Fibroblast of peridontal ligament (primary cell): Measurements from ENCODE around the gene MX2.

ENCODE experiments used
- DNase-seq: peaks from one replicate; pipeline ENCODE4 v3.0.0-alpha.2; 2010; ENCODE audit errors: extremely low read depth

The MX2 gene

GRCh38 chr21:41433566-41433965 lies 71.7 kb downstream of the MX2 start:
- DNase-seq: no peak

- no peak for DNase-seq
These were observed 73.9 kb downstream of the MX2 start for GRCh38 chr21:41435706-41436105.

GRCh38 chr21:41437729-41438128 lies 75.9 kb downstream of the MX2 start:
- no peak for DNase-seq

GRCh38 chr21:41438425-41439113 lies 76.7 kb downstream of the MX2 start:
- DNase-seq: no peak

GRCh38 chr21:41439248-41439647 lies 77.4 kb downstream of the MX2 start:
- no peak for DNase-seq

- DNase-seq: no peak
These were observed 79.7 kb downstream of the MX2 start for GRCh38 chr21:41441546-41441945.

GRCh38 chr21:41442481-41443186 lies 80.8 kb downstream of the MX2 start:
- no peak for DNase-seq

- DNase-seq: no peak
These were observed 81.7 kb downstream of the MX2 start for GRCh38 chr21:41443562-41443961.

- no peak for DNase-seq
These were observed 83.1 kb downstream of the MX2 start for GRCh38 chr21:41444703-41445464.

GRCh38 chr21:41445465-41445862 lies 83.6 kb downstream of the MX2 start:
- DNase-seq: no peak

GRCh38 chr21:41446586-41446985 lies 84.8 kb downstream of the MX2 start:
- no peak for DNase-seq

- no peak for DNase-seq
These were observed 85.5 kb downstream of the MX2 start for GRCh38 chr21:41447356-41447755.

- DNase-seq: no peak
These were observed 87.8 kb downstream of the MX2 start for GRCh38 chr21:41449613-41450012.

- DNase-seq: no peak
These were observed 90.2 kb downstream of the MX2 start for GRCh38 chr21:41451753-41452676.

GRCh38 chr21:41453198-41453597 lies 91.4 kb downstream of the MX2 start:
- DNase-seq: no peak

- no peak for DNase-seq
These were observed 91.9 kb downstream of the MX2 start for GRCh38 chr21:41453761-41454160.

GRCh38 chr21:41458121-41458520 lies 96.3 kb downstream of the MX2 start:
- no peak for DNase-seq

- DNase-seq: no peak
These were observed 96.7 kb downstream of the MX2 start for GRCh38 chr21:41458559-41458958.
